GM21717 (cell line): ENCODE measurements around the gene AEBP2.

Experiments used
- ATAC-seq: cut with Tn5 transposase; IDR thresholded peaks from one replicate; pipeline ENCODE4 v1.9.1; 2021; ENCODE audit warnings: mild to moderate bottlenecking, moderate library complexity; ENCODE audit not compliant: unreplicated experiment

The AEBP2 gene

GRCh38 chr12:19499030-19499429 is 59.7 kb downstream of the AEBP2 start:
- ATAC-seq: no peak

- ATAC-seq: no peak
Observed at GRCh38 chr12:19506497-19506896, 67.2 kb downstream of the AEBP2 start.

GRCh38 chr12:19507823-19508222 is 68.5 kb downstream of the AEBP2 start:
- ATAC-seq: no peak

GRCh38 chr12:19510461-19510860 is 71.2 kb downstream of the AEBP2 start:
- no peak for ATAC-seq

GRCh38 chr12:19515179-19515578 is 75.9 kb downstream of the AEBP2 start:
- no peak for ATAC-seq

GRCh38 chr12:19517583-19517982 is 78.3 kb downstream of the AEBP2 start:
- ATAC-seq: no peak

- no peak for ATAC-seq
Observed at GRCh38 chr12:19518209-19518608, 78.9 kb downstream of the AEBP2 start.

- no peak for ATAC-seq
Observed at GRCh38 chr12:19520646-19521415, 81.5 kb downstream of the AEBP2 start.

GRCh38 chr12:19525274-19525673 is 86.0 kb downstream of the AEBP2 start:
- ATAC-seq: no peak

- ATAC-seq: no peak
Observed at GRCh38 chr12:19527866-19528265, 88.6 kb downstream of the AEBP2 start.

GRCh38 chr12:19528750-19529149 is 89.5 kb downstream of the AEBP2 start:
- no peak for ATAC-seq

GRCh38 chr12:19529951-19530636 is 90.8 kb downstream of the AEBP2 start:
- no peak for ATAC-seq

- no peak for ATAC-seq
Observed at GRCh38 chr12:19530637-19531023, 91.3 kb downstream of the AEBP2 start.

GRCh38 chr12:19533567-19533966 is 94.3 kb downstream of the AEBP2 start:
- ATAC-seq: no peak

- no peak for ATAC-seq
Observed at GRCh38 chr12:19539071-19539470, 99.8 kb downstream of the AEBP2 start.

- no peak for ATAC-seq
Observed at GRCh38 chr12:19539836-19540235, 100.5 kb downstream of the AEBP2 start.

- ATAC-seq: no peak
Observed at GRCh38 chr12:19542606-19543005, 103.3 kb downstream of the AEBP2 start.

GRCh38 chr12:19544353-19544752 is 105.1 kb downstream of the AEBP2 start:
- ATAC-seq: no peak

- no peak for ATAC-seq
Observed at GRCh38 chr12:19545301-19545700, 106.0 kb downstream of the AEBP2 start.

GRCh38 chr12:19546027-19546426 is 106.7 kb downstream of the AEBP2 start:
- ATAC-seq: no peak

GRCh38 chr12:19546611-19547162 is 107.4 kb downstream of the AEBP2 start:
- ATAC-seq: no peak

- ATAC-seq: no peak
Observed at GRCh38 chr12:19547271-19547671, 108.0 kb downstream of the AEBP2 start.
